GM21447 (cell line): ENCODE data around the gene ZNF521.
"Not testable (repeated sequence)": the region's sequence is repeated elsewhere in the genome, so short reads cannot be mapped to it uniquely, and the experiment has no call there.

Experiments
- ATAC-seq: cut with Tn5 transposase; IDR thresholded peaks from one replicate; pipeline ENCODE4 v1.9.1; 2021; ENCODE audit not compliant: unreplicated experiment

ZNF521 gene

GRCh38 chr18:25295624-25296138 is 56.3 kb downstream of the ZNF521 start:
- no peak for ATAC-seq

GRCh38 chr18:25291150-25291549 is 60.8 kb downstream of the ZNF521 start:
- no peak for ATAC-seq

DNA sequence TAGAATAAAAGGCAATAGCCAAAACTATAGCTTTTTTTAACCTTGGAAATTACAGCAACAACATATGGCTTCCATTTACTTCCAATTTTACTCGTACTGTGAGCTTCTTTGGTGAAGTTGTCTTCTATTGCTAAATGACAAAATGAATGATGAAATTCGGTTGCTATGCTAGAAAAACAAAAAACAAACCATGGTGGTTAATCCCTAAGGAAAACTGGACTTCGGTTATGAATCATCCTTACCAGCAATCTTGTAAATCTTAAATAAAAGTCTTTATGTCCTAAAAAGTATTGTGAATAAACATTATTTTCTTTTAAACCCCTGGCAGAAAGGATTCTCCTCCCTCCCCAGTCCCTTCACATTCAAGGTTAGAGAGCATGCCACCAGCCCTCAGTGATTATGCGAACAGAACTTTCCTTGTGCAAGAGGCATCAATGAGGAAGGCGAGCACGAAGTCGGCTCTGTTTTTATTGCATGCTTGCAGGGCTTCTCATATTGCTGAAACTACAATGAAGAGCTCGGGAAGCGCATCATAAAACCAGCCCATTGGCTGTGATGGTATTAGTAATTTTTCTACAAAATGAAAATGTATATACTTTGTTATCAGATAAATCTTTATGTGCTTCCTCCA is 62.9 kb downstream of the ZNF521 start:
- ATAC-seq: no peak

GRCh38 chr18:25288340-25288938 is 63.5 kb downstream of the ZNF521 start:
- ATAC-seq: no peak

GRCh38 chr18:25287106-25287505 is 64.9 kb downstream of the ZNF521 start:
- no peak for ATAC-seq

DNA sequence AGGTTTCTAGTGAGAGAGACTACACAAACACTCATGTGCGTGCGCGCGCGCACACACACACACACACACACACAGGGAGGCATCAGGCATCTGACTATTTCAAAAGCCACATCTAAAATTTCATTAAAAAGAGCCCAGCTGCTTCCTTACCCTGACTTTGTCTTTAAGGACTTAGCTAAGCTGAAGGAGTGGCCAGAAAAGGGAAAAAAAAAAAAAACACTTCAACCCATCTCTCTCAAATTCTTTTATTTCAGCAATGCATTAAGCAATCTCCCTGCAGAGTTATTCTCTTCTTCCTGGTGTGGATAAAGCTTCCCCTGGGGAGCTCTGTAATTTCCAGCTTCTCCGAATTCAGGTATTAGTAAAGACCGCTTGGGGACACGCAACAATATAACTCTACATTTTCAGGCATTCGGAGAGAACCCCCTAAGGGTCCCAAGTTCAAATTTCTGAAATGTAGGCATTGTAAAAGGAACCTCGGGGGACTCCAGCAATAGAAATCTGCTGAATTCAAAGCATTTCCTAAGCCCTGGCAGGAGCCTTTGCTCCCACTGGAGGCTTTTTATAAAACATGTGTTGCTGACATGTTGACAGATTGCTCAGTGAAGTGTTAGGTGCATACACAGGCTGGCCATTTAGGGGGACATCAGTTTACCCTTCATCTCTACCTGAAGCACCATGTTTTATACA is 67.0 kb downstream of the ZNF521 start:
- no peak for ATAC-seq

- no peak for ATAC-seq
Observed at GRCh38 chr18:25284281-25284680, 67.7 kb downstream of the ZNF521 start.

- no peak for ATAC-seq
Observed at GRCh38 chr18:25283781-25284180, 68.2 kb downstream of the ZNF521 start.

DNA sequence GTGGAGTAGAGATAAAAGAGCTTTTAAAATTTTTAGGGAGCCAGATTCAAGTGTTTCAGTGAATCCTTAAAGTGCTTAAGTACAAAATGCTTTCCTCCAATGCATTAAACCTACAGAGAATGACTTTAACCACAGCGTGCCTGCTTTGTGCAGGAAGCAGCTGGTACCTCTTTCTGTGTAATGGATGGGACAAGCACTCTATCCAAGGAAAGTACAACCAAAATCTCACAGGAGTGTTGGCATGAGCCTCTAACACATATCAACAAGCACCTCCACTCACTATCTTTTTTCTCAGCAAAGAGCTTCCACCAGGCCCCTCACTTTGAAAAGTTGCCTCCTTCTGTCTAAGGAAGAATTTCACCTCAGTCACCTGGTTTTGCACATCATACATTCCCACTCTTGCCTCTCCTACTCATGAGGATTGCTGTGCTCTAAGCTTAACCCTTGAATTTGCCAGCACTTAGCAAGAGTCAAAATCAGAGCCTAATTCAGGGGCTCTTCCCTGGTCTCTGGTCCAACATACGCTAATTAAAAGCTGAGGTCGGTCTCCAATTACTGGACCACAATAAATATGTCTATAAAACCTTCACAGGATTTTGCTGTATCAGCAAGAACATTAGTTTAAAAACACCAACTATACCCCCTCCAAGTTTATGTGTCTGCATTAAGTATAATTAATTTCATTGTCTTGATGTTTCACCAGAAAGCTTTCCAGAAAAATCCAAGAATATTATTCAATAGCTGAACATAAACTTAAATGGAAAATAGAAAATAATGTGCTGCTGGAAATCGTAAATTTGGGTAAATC is 68.9 kb downstream of the ZNF521 start:
- ATAC-seq: no peak

DNA sequence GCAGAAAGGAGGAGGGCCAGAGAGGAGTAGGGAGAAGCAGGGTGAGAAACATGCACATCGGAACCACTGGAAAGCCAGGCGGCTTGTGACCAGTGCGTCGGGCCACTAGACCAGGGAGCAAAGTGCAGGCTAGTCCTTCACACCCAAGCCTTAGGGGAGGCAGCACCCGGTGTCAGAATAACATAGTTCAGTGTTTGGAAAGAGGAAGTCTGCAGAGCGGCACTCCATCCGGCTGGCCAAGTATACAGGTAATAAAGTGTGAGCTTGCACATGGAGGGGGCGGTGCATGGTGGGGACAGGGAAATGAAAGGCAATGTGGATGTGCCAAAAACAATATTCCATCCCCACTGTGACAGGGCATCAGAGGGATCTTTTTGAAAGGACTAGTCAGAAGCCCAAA is 69.7 kb downstream of the ZNF521 start:
- ATAC-seq: no peak

DNA sequence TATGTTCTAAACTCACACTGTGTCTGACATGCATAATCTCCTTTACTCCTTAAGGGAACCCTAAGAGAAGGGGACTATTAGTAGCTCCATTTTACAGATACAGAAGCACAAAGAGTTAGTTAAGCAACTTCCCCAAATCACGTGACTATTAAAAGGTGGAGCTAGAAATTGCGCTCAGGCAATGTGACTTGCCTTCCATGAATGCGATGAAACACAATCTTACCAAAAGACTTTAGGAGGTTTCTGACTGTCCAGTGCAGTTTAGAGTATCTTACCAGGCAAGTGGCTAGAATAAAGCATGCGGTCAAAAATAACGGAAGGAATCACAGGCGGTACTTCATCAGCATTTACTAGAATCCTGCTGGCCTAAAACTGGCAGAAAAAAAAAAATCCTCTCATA is 70.4 kb downstream of the ZNF521 start:
- ATAC-seq: no peak

- no peak for ATAC-seq
Observed at GRCh38 chr18:25279961-25280360, 72.0 kb downstream of the ZNF521 start.

- ATAC-seq: no peak
Observed at GRCh38 chr18:25279556-25279955, 72.4 kb downstream of the ZNF521 start.

GRCh38 chr18:25279133-25279532 is 72.8 kb downstream of the ZNF521 start:
- ATAC-seq: no peak

GRCh38 chr18:25278394-25278793 is 73.6 kb downstream of the ZNF521 start:
- ATAC-seq: no peak

DNA sequence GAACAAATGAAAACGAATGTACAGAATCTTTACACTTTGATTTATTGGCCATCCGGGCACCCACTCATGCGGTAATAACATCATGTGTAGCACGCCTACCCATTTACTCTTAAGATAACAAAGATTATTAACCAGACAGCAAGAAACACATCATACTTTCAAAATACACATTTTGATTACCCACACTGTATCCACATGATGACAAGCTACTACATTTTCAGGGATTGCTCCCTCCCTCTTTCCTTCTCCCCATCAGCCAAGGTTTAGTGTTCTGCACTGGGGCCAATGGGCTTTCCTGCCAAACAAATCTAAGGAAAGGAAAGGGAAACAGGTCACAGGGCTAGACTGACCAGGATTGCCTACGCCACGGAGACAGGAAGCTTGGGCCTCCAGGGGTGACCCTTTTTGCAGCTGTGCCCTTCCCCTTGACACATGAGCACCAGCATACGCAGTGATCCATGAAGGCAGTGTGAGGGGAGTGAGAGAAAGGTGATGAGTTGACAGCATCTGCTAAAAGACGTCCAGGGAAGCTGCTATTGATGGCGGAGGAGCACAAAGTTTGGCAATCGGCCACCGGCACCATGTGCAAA is 76.5 kb downstream of the ZNF521 start:
- ATAC-seq: no peak

GRCh38 chr18:25274926-25275325 is 77.0 kb downstream of the ZNF521 start:
- ATAC-seq: no peak

GRCh38 chr18:25266931-25267527 is 84.9 kb downstream of the ZNF521 start:
- ATAC-seq: not testable (repeated sequence)

GRCh38 chr18:25262920-25263319 is 89.0 kb downstream of the ZNF521 start:
- ATAC-seq: no peak

GRCh38 chr18:25261768-25262167 is 90.2 kb downstream of the ZNF521 start:
- ATAC-seq: no peak

DNA sequence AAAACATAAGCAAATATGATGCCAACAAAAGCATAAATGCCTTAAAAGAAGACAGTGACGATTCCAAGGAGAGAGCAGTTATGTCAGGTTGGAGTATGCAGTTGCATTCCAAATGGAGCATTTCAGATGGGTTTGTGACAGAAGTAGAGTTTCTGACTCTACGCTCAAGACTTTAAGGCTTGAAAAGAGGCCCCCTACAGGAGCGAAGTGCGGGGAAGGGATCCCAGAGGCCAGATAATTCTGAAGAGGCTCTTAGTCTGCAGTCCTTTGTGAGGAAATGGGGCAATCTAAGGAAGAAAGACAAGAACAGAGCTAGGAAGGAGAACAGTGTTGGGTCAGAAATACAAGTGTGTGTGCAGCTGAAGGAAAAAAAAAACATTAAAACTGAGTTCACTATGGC is 95.5 kb downstream of the ZNF521 start:
- ATAC-seq: no peak
